Activated effector memory CD4-positive, alpha-beta T cell treated with anti-CD3 and anti-CD28 coated beads, Interleukin-2, amount 50 U/mL, for 16 hours (primary cell): ENCODE data around the gene DNAH3.

Experiments
- DNase-seq: peaks from one replicate; pipeline ENCODE4 v3.0.0-alpha.2; 2020

The DNAH3 gene

GRCh38 chr16:20901436-20902112, 249.1 kb downstream of the DNAH3 start:
- DNase-seq: peak; percentile 64

- no peak for DNase-seq
Measured at GRCh38 chr16:20901068-20901435, 249.6 kb downstream of the DNAH3 start.

- peak; percentile 95 for DNase-seq
Measured at GRCh38 chr16:20900299-20901067, 250.2 kb downstream of the DNAH3 start, which contains the start of the genes DCUN1D3 and LYRM1. Gene DCUN1D3, minus strand, starts transcription at chr16:20900358. Its CDS starts 37,820 bp downstream, at chr16:20862538. Gene LYRM1, plus strand, starts transcription at chr16:20900771. Its CDS starts 14,785 bp downstream, at chr16:20915556.

GRCh38 chr16:20899477-20900298, 251.0 kb downstream of the DNAH3 start:
- no peak for DNase-seq

- no peak for DNase-seq
Measured at GRCh38 chr16:20899071-20899470, 251.6 kb downstream of the DNAH3 start.

GRCh38 chr16:20897922-20898321, 252.7 kb downstream of the DNAH3 start:
- DNase-seq: no peak

GRCh38 chr16:20897253-20897897, 253.3 kb downstream of the DNAH3 start:
- DNase-seq: no peak

GRCh38 chr16:20894388-20894787, 256.3 kb downstream of the DNAH3 start:
- DNase-seq: no peak

- no peak for DNase-seq
Measured at GRCh38 chr16:20889625-20890275, 260.9 kb downstream of the DNAH3 start.

GRCh38 chr16:20887207-20887606, 263.4 kb downstream of the DNAH3 start:
- no peak for DNase-seq

GRCh38 chr16:20886320-20886719, 264.3 kb downstream of the DNAH3 start:
- no peak for DNase-seq

GRCh38 chr16:20884240-20884556, 266.4 kb downstream of the DNAH3 start:
- DNase-seq: no peak

GRCh38 chr16:20883554-20884239, 266.9 kb downstream of the DNAH3 start:
- no peak for DNase-seq
